ENCODE measurements around the gene NRG4.
A peak's percentile ranks its signal among the peaks of the same experiment; 100 is the strongest.
"Not testable (repeated sequence)": the region's sequence is repeated elsewhere in the genome, so short reads cannot be mapped to it uniquely, and the experiment has no call there.

Gene NRG4

GRCh38 chr15:75925440-75925839, 86.8 kb downstream of the NRG4 start:
- DNase-seq: no peak

GRCh38 chr15:75924576-75924975, 87.6 kb downstream of the NRG4 start:
- no peak for DNase-seq

DNA sequence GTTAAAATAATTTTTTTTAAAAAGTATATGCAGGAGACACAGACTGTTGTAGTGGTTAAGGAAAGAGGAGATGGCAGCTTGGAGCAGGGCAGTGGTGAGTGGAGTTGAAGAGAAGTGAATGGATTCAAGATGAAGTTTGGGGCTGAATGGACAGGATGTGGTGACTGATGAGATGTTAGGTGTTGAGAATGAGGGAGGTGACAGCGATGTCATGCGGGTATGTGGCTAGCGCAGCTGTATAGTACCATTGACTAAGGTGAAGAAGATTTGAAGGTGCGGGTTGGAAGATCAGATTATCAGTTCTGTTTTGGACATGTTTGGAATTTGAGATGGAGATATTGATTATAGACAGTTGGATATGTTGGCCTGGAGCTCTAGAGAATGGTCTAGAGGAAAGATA, 88.5 kb downstream of the NRG4 start:
- DNase-seq: no peak

DNA sequence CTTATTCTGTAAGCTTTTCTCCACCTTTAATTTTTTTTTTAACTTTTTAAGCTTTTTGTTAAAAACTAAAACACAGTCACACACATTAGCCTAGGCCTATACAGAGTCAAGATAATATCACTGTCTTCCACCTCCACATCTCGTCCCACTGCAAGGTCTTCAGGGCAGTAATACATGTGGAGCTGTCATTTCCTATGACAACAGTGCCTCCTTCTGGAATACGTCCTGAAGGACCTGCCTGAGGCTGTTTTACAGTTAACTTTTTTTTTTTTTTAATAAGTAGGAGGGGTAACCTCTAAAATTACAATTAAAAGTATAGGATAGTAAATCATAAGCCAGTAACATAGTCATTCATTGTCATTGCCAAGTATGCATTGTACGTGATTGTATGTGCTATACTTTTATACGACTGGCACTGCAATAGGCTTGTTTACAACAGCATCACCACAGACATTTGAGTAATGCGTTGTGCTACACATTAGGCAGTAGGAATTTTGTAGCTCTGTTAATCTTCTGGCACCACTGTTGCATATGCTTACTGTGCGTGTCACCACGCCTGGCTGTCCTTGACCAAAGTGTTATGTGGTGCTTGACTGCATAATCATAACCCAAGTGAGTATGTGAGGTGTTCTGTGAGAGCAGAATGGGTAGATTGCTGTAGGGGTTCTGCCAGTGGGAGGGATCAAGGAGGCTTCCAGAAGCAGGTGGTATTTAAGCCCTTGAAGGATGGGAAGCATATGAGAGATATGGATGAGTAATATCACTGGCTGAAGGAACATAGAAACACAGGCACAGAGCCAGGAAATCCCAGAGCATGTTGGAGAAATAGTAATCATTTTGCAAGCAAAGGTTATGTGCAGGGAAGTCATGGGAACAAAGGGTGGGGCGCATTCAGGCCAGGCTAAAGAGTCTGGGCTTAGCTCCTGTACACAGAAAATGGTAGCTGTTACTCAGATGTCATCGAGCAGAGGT, 90.2 kb downstream of the NRG4 start:
- peak; percentile 67 for DNase-seq

- peak; percentile 10 for DNase-seq
These were observed 92.1 kb downstream of the NRG4 start for GRCh38 chr15:75920079-75920478.

DNA sequence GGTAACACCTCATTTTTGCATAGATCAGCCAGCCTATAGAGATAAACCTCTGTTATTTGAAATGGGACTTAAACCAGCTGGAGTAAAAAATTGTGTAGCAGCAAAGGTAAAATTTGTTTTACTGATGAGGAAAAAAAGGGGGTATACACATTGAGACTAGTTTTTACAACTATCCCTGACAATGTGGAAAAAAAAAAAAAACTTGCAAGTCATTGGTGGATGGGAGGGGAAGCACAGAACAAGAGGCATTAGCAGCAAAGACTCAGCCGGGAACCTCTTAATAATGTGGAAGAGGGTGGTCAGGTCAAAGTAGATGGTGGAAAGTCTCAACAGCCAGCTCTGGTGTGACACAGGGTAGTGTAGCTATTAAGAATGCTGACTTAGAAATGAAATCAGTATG, 94.1 kb downstream of the NRG4 start:
- DNase-seq: no peak

- no peak for DNase-seq
These were observed 95.2 kb downstream of the NRG4 start for GRCh38 chr15:75916978-75917377.

DNA sequence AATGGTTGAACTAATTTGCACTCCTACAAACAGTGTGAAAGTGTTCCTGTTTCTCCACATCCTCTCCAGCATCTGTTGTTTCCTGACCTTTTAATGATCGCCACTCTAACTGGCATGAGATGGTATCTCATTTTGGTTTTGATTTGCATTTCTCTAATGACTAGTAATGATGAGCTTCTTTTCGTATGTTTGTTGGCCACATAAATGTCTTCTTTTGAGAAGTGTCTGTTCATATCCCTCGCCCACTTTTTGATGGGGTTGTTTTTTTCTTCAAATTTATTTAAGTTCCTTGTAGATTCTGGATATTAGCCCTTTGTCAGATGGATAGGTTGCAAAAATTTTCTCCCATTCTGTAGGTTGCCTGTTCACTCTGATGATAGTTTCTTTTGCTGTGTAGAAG, 101.9 kb downstream of the NRG4 start:
- not testable (repeated sequence) for DNase-seq

DNA sequence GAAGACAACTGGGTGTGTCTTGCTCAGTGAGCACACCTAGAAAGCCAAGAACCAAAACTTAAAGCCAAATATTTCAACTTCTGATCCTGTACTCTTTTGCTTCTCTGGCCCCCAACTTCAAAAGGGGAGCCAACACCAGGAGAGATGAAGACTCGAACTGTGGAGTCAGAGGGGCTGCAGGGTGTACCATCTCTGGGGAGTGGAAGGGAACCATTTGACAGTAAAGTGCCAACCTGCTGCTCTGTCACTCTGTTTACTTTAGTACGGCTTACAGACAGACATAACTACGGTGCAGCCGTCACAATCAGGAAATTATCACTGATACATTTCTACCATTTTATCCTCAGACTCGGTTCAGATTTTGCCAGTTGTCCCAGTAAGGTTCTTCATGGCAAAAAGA, 107.0 kb downstream of the NRG4 start:
- no peak for DNase-seq

- peak; percentile 90 for DNase-seq
These were observed 108.6 kb downstream of the NRG4 start, which contains the start of gene FBXO22 for GRCh38 chr15:75903331-75904239. FBXO22 (plus strand) TSS chr15:75903878; CDS start chr15:75903964, 86 bp downstream.

GRCh38 chr15:75902129-75902557, 110.1 kb downstream of the NRG4 start:
- DNase-seq: peak; percentile 3

GRCh38 chr15:75900577-75900976, 111.6 kb downstream of the NRG4 start:
- DNase-seq: no peak

DNA sequence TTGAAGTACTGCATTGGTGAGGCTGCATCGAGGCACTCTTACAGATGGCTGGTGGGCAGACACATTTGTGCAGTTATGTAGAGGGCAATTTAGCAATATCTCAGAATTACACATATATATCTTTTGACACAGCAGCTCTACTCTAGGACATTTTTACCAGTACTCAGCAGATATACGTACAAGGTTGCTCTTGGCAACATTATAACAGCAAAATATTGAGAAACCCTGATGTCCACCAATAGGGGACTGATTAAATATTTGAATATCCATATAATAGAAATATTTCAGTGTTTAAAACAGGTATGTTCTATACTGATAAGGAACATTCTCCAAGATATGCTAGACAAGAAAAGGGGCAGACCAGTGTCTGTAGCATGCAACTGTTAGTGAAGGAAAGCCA, 116.5 kb downstream of the NRG4 start:
- no peak for DNase-seq

DNA sequence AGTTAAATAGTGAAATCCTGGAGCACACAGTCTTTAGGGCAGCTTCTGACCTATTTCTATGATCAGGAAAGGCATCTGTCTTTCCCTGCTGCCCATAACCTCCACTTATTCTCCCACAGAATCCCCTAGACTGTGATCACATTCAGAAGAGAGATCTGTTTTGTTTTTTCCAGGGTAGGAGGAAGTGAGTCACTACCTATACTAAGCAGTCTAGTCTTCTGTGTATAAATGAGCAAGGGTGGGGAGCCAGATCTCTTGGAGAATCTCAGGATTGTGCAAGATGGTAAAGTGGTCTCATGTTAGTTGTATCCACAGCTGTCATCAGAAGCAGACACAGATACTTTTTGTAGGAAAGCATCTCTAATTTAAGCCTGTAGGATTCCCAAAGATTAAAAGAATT, 120.3 kb downstream of the NRG4 start:
- DNase-seq: peak; percentile 90
